ENCODE data around the gene SLMAP. TPM values are rescaled to one million over a fixed set of nuclear protein-coding genes. Genes with fewer than 3 reads are reported as not detected.

SLMAP gene
- total and polyA plus RNA-seq, 2 of the 4 experiments (the other 2 are of a cell fraction) = 15.5 to 26.5 TPM

GRCh38 chr3:57896691-57897090 lies 140.6 kb downstream of the SLMAP start:
- Histone ChIP-seq H2BK15ac (ENCODE audit: low read depth, low read length) (no peak overlapping the region), H3K4ac (ENCODE audit: low read depth, low read length) (no peak overlapping the region), H2AFZ (replicated peaks; ENCODE audit: low read length, poor library complexity) (no peak overlapping the region), H3K23ac (ENCODE audit: low read depth, low read length) (no peak overlapping the region), H2BK20ac (ENCODE audit: low read depth, low read length) (no peak overlapping the region), H2AK5ac (ENCODE audit: low read depth, low read length) (no peak overlapping the region), H3K18ac (ENCODE audit: low read depth, low read length) (no peak overlapping the region), H4K20me1 (ENCODE audit: insufficient read depth, low read length) (no peaks in the 10 kb centered on the region), H3K9me1 (ENCODE audit: insufficient read depth, low read length) (no peaks in the 10 kb centered on the region), H3K79me1 (ENCODE audit: low read depth in 1 of 2, low read length in 2 of 2) (no peaks in the 10 kb centered on the region; a peak in 1 of 4 replicates), H3K4me3 (ENCODE audit: insufficient read depth, low read depth, low read length) (no peak overlapping the region), H2BK5ac (ENCODE audit: low read depth, low read length, poor library complexity, severe bottlenecking) (no peak overlapping the region), H3K4me2 (ENCODE audit: low read depth, low read length) (no peak overlapping the region), H3K14ac (replicated peaks; ENCODE audit: low read depth, low read length) (no peak overlapping the region), H2BK120ac (ENCODE audit: low read depth, low read length) (no peak overlapping the region), H4K8ac (ENCODE audit: low read depth in 2 of 2, low read length in 2 of 2) (no peak overlapping the region), H3K36me3 (ENCODE audit: control insufficient read depth, insufficient read depth, low read length) (peaks cover 2% of the 10 kb centered on the region; the same call in 1 of the 2 replicates), H3K27ac (ENCODE audit: insufficient read depth, low read length) (no peak overlapping the region), H4K5ac (ENCODE audit: low read depth, low read length) (no peak overlapping the region), H3K9ac (ENCODE audit: low read depth, low read length) (no peak overlapping the region), H3K27me3 (ENCODE audit: control insufficient read depth, insufficient read depth, low read length) (no peaks in the 10 kb centered on the region), H3K9me3 (ENCODE audit: control insufficient read depth, insufficient read depth, low read length) (no peaks in the 10 kb centered on the region), H4K91ac (ENCODE audit: insufficient read depth, low read depth, low read length) (no peak overlapping the region), H3K4me1 (ENCODE audit: control insufficient read depth, insufficient read depth, low read length) (no peaks in the 10 kb centered on the region), H2AK9ac (replicated peaks; ENCODE audit: low read depth, low read length, poor library complexity) (no peak overlapping the region), H3K56ac (ENCODE audit: extremely low read depth, insufficient read depth, low read length) (no peak overlapping the region)
- no peak for DNase-seq
- CTCF ChIA-PET = no interaction called here
- no CpG with 5 or more reads among the region's 4 CpGs for WGBS, 2 experiments (ENCODE audit: extremely low coverage in 2 of 2, insufficient read length in 1 of 2)
- POLR2A ChIA-PET (ENCODE audit: unreplicated experiment) = no interaction called here
- in situ Hi-C loops (cut with MboI; ENCODE audit: low sequenced_read_pairs) (no loop called here), intact Hi-C loops (cut with micrococcal nuclease) (no loop called here), dilution Hi-C loops (cut with HindIII; ENCODE audit: low sequenced_read_pairs, unreplicated experiment) (no loop called here)
- BruUV-seq (replicated peaks) = no TSS peak
- TF ChIP-seq MXI1 (IDR thresholded peaks at IDR 0.05; ENCODE audit: borderline replicate concordance, low read depth, low read length) = no peak
- TF ChIP-seq ELK1 (IDR thresholded peaks at IDR 0.05; ENCODE audit: borderline replicate concordance, low read depth, low read length) = no peak
- TF ChIP-seq CTCF (conservative IDR thresholded peaks at IDR 0.05; ENCODE audit: low read depth, low read length) = no peak
- no peak for TF ChIP-seq BHLHE40 (IDR thresholded peaks at IDR 0.05; ENCODE audit: low read depth, low read length)
- no peak for TF ChIP-seq RAD21 (IDR thresholded peaks at IDR 0.05; ENCODE audit: low read length)
- no peak for TF ChIP-seq MAZ (IDR thresholded peaks at IDR 0.05; ENCODE audit: borderline replicate concordance, low read depth, low read length)
- no peak for TF ChIP-seq RFX5 (IDR thresholded peaks at IDR 0.05; ENCODE audit: low read depth, low read length)
- no peak for TF ChIP-seq CEBPB (IDR thresholded peaks at IDR 0.05; ENCODE audit: low read depth, low read length)
- TF ChIP-seq SMC3 (IDR thresholded peaks at IDR 0.05; ENCODE audit: low read depth, low read length) = no peak
- no peak for TF ChIP-seq CHD1 (IDR thresholded peaks at IDR 0.05; ENCODE audit: low read depth, low read length)
- TF ChIP-seq MAFK (IDR thresholded peaks at IDR 0.05; ENCODE audit: low read depth, low read length) = no peak
- no peak for TF ChIP-seq RCOR1 (IDR thresholded peaks at IDR 0.05; ENCODE audit: insufficient replicate concordance, low read length)
- no peak for TF ChIP-seq FOS (IDR thresholded peaks at IDR 0.05; ENCODE audit: low read depth, low read length)
- no peak for TF ChIP-seq NFE2L2 (IDR thresholded peaks at IDR 0.05; ENCODE audit: low read depth, low read length)
- no peak for TF ChIP-seq POLR2A (IDR thresholded peaks at IDR 0.05; ENCODE audit: low read depth, low read length)
- no peak for TF ChIP-seq USF2 (IDR thresholded peaks at IDR 0.05; ENCODE audit: low read depth, low read length)
- ATAC-seq (ENCODE audit: low read depth) = no peak
